ENCODE measurements around the gene LPAR1. TPM values are rescaled to one million over a fixed set of nuclear protein-coding genes. Genes with fewer than 3 reads are reported as not detected.

Gene LPAR1
- total and polyA plus RNA-seq, 11 donors, result 3.7 to 19.3 (median 6.9) TPM

DNA sequence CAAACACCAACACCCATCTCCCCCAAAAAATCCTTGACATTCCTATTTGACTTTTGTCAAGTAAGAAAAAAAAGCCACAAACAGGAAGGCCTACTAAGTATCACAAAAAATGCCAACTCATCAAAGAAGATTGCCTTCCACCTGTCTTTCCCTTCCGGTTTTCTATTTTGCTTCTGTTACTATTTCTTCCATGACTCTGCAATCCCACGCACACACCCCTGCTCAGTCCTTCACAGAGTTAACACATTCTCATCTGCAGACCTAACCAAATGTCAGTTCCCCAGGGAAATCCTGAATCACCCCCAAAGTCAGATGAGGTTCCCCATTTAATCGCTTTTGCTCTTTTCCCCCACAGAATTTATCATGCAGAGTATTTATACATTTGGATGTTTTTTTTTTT is 15.1 kb downstream of the LPAR1 start:
- WGBS, 4 donors, result 68 to 73% (median 72%) methylated on average over 3 of the region's 3 CpGs
- H3K4me1 ChIP-seq, result peaks cover 0 to 12% (median 0%) of the 10 kb centered on the region in 12 donors
- ATAC-seq, result no peak
- TF ChIP-seq POLR2A (IDR thresholded peaks at IDR 0.05) (no peak), CTCF (IDR thresholded peaks at IDR 0.05) (no peak)
- no peaks in the 10 kb centered on the region for H3K36me3 ChIP-seq
- DNase-seq, result no peak
- no peak overlapping the region for H3K27ac ChIP-seq
- intact Hi-C loops (cut with DNase I), result loop anchor here in 1 of 10 donors (10.0 kb wide), 1 partner anchor 62 kb away; no protein-coding TSS in a partner anchor
- H3K27me3 ChIP-seq, result no peaks in the 10 kb centered on the region
- no peak overlapping the region for H3K4me3 ChIP-seq
- peaks cover 0 to 3% (median 0%) of the 10 kb centered on the region in 12 donors for H3K9me3 ChIP-seq

- H3K36me3 ChIP-seq, result no peaks in the 10 kb centered on the region
- TF ChIP-seq POLR2A (IDR thresholded peaks at IDR 0.05) (no peak), CTCF (IDR thresholded peaks at IDR 0.05) (no peak)
- ATAC-seq, result no peak
- H3K4me3 ChIP-seq, result no peak overlapping the region
- WGBS, 4 donors, result 78 to 91% (median 87%) methylated on average over 1 of the region's 1 CpG
- no peak overlapping the region for H3K27ac ChIP-seq
- H3K27me3 ChIP-seq, result no peaks in the 10 kb centered on the region
- peaks cover 0 to 3% (median 0%) of the 10 kb centered on the region in 12 donors for H3K9me3 ChIP-seq
- intact Hi-C loops (cut with DNase I), result loop anchor here in 1 of 10 donors (10.0 kb wide), 1 partner anchor 64 kb away; no protein-coding TSS in a partner anchor
- DNase-seq, result no peak
- H3K4me1 ChIP-seq, result peaks cover 0 to 30% (median 0%) of the 10 kb centered on the region in 12 donors
Measured at GRCh38 chr9:111020594-111020993, 17.7 kb downstream of the LPAR1 start.

DNA sequence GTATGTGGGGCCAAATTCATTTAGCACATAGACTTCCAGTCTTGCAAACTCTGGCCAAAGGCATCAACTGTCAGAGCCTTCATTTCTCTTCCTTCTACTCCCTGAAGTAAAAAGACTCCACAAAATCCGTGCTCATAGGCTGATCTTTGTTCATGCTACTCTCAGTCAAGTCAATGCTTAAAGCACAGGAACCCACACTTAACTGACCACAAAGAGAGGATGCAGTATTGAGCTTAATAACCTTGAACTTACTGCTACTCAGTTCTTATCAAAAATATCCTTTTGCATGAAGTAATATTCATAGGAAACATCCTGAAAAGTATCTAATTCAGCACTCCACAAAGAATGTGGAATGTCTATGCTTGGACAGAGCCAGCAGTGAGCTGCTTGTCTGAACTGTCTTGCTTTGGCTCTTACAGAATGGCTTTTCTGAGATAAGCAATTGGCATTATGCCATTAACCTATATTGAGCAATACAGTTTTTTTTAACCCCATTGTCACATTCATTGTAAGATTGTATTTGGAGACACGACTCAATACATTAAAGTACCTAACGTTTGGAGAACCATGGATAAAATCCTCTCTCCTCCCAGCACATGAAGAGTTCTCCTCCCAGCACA is 21.7 kb downstream of the LPAR1 start:
- no peak overlapping the region for H3K4me3 ChIP-seq
- no peaks in the 10 kb centered on the region for H3K36me3 ChIP-seq
- intact Hi-C loops (cut with DNase I), result no loop called here
- 6 to 14% (median 9%) methylated on average over 3 of the region's 3 CpGs for WGBS, 4 donors
- H3K9me3 ChIP-seq, result no peaks in the 10 kb centered on the region
- H3K4me1 ChIP-seq, result peaks cover 0 to 18% (median 0%) of the 10 kb centered on the region in 12 donors
- H3K27ac ChIP-seq, result no peak overlapping the region
- TF ChIP-seq CTCF (IDR thresholded peaks at IDR 0.05) (no peak), POLR2A (IDR thresholded peaks at IDR 0.05) (no peak)
- ATAC-seq (peak in 1 of 4 donors; percentile 38), DNase-seq (no peak)
- H3K27me3 ChIP-seq, result no peaks in the 10 kb centered on the region

- no peak for DNase-seq
- TF ChIP-seq POLR2A (IDR thresholded peaks at IDR 0.05) (no peak), CTCF (IDR thresholded peaks at IDR 0.05) (no peak)
- Histone ChIP-seq H3K4me1 (peaks cover 0 to 18% (median 0%) of the 10 kb centered on the region in 12 donors), H3K9me3 (no peaks in the 10 kb centered on the region), H3K36me3 (no peaks in the 10 kb centered on the region), H3K4me3 (no peak overlapping the region), H3K27me3 (no peaks in the 10 kb centered on the region), H3K27ac (no peak overlapping the region)
- ATAC-seq, result no peak
- intact Hi-C loops (cut with DNase I), result no loop called here
- 38 to 56% (median 50%) methylated on average over 1 of the region's 1 CpG for WGBS, 4 donors
Measured at GRCh38 chr9:111016016-111016415, 22.3 kb downstream of the LPAR1 start.

Measured in heart left ventricle (tissue), 16 donors.